SKM-1 treated with dmso at 0.1 percent for 144 hours (cell line): ENCODE data around the gene HOXD4.

Experiments
- DNase-seq: peaks from one replicate; lab custom pipeline; 2025; ENCODE audit not compliant: unreplicated experiment; lab: John Stamatoyannopoulos, UW

The HOXD4 gene

GRCh38 chr2:176156807-176157498 is 5.6 kb downstream of the HOXD4 start, which contains the start of gene HOXD3:
TSS of gene HOXD3 (plus strand) at chr2:176157307. CDS start at chr2:176169115, 11,808 bp downstream.
- DNase-seq, result no peak

DNA sequence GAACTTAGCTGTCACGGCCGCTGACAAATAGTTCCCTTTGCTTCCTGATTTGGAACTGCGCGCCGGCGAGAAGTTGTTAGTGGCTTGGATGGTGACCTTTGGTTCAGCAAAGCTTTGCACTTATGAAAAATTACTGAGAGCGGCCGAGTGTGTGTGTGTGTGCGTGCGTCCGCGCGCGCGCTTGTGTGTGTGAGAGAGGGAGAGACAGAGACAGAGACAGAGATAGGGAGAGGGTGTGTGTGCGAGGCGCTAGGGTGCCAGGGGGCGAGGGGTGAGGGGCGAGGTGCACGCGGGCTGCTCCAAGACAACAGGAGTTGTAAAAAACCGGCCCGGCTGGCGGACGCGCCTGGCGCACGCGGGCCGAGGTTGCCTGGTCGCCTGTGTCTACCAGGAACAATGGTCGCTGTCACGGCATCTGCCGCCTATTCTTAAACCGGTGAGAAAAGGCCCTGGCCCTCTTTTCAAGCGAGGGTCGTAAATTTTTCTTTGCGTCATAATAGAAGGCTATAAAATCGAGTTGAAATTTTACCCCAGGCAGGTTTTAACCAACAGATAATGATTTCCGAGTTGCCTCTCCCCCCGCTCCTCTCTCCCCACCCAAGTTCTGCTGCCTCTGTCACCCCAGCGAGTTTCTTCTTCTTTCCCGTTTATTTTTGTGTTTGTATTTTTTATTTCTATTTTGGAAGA is 6.3 kb downstream of the HOXD4 start:
- DNase-seq, result no peak

GRCh38 chr2:176158186-176158591 is 6.8 kb downstream of the HOXD4 start:
- DNase-seq, result no peak

- DNase-seq, result no peak
These were observed 7.7 kb downstream of the HOXD4 start for GRCh38 chr2:176158855-176159662.

DNA sequence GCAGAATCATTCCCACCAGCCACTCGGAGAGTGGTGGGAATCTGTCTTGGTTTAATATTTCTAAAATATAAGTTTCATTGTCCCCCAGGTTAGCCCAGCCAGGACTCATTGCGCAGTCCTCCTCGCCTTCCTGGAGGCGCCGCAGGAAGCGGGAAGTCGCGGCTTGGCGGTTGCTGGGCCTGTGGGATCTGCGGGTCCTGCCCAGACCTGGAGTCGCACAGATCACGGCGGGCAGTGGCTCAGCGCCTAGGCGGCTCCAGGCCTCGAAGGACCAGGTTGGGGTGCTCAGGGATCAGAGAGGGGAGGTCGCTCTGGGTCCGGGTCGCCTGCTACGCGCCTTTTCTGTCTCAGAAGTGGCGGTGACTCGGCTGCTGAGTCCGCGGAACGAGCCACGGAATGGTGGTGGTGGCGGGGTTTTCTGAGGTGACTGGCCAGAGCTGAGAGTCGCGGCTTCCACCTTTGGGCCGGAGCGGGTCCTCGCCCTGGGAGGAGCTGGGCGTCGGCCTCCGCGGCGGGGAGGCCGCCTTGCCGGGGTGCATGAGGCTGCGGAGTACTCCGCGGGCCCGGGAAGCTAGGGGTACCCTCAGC is 8.4 kb downstream of the HOXD4 start:
- no peak for DNase-seq

- DNase-seq, result no peak
These were observed 9.1 kb downstream of the HOXD4 start for GRCh38 chr2:176160251-176160985.

DNA sequence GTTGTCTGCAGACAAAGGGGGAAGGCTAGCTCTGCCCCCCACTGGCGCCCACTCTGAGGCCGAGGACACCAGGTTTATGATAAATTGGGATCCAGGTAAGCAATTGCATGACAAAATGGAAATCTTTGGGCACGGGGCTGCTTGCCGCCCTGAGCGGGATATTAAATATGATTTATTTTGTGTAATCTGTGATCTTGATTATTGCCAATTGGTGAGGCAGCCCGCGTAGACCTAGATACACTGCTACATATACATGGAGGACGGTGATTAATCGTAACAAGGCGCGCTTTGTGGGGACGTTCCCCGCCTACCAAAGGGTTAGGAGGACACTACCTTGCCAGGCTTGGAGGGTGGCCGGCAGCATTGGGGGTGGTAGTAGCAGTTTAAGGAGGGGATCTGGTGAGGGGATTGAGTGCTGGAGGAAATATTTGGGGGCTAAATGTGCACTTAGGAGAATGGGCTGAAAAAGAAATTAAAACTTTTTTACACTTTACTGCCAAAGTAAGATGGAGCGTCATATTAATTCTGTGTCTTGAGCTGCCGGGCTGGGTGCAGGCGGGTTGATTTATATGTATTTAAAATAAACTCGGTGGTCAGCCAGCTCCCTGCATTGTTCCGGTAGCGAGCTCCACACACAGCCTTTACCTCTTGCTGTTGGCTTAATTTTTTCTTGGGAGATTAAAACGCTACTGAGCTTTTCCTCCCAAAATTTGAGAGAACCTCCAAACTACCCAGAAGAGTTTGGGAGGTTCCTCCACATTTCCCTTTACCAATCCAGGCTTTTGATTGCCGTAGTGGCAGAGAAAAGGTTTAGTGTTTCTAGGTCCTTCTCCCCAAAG is 9.9 kb downstream of the HOXD4 start:
- no peak for DNase-seq

- no peak for DNase-seq
These were observed 10.7 kb downstream of the HOXD4 start for GRCh38 chr2:176161825-176162626.

DNA sequence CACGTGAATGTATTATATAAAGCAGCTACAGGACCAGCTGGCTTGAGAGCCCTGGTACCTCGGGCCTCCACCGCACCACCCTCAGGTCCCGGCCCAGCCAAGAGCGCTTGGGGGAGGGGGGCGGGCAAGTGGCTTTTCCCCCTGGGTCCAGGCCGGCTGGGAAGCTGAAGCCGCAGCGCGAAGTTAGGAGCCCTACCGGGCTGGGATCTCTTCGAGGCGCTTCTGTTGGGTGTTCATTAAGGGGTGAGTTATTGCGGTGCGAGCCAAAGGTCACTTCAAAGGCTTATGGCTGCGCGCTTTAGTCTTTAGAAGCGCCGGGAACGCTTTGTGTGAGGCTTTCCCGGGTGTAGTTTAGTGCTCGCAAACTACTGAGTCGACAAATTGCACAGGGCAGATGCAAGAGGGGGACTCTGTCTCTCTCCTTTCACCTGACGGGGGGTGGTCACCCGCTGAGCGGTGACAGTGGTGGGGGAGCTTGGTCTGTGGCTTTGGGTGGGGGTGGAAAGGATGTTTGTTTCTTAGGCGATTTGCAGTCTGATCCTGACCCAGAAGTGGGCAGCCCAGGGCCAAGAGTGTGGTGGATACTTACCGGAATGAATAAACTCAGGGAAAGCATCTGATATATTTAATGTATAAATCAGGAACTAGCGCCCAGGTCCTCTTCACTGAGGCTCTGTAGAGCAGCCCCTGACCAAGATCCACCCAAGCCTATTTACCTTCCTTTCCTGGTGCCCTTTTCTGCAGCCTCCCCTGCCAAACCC is 11.7 kb downstream of the HOXD4 start:
- no peak for DNase-seq

GRCh38 chr2:176163672-176164056 is 12.3 kb downstream of the HOXD4 start:
- DNase-seq, result no peak

GRCh38 chr2:176164201-176164600 is 12.9 kb downstream of the HOXD4 start:
- no peak for DNase-seq

DNA sequence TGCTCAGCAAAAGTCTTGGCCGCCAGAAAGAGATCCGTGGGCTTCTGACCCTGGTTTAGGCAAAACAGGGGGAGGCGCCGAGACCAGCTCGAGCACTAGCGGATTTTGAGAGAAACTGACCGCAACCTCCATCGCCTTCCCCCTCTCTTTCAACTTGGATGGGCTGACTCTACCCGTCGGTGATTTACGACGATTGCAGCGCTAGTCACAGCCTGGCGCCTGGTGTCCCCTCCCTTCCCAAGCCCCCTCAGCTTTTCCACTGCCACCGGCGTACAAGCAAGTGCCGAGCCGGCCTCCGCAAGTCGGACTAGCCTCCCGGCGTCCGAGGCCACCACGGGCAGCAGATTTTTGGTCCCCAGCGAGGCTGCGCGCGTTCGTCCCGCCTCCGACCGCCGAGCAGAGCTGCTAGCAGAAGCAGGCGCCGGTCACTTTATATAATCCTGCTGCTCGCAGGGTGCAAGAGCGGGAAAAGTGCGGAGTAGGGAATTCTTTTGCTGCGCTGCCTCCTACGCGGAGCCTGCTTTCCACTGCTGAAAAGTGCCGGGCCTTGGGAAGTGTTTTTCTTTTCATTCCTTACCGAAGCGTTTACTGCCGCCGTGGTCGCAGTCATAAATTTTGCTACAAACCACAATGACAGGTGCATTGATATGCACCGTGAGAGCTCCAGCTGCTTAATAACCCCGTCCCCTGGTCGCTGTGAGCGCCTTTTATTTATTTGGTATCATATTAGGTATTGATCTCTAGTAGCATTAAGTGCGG is 13.4 kb downstream of the HOXD4 start:
- no peak for DNase-seq

DNA sequence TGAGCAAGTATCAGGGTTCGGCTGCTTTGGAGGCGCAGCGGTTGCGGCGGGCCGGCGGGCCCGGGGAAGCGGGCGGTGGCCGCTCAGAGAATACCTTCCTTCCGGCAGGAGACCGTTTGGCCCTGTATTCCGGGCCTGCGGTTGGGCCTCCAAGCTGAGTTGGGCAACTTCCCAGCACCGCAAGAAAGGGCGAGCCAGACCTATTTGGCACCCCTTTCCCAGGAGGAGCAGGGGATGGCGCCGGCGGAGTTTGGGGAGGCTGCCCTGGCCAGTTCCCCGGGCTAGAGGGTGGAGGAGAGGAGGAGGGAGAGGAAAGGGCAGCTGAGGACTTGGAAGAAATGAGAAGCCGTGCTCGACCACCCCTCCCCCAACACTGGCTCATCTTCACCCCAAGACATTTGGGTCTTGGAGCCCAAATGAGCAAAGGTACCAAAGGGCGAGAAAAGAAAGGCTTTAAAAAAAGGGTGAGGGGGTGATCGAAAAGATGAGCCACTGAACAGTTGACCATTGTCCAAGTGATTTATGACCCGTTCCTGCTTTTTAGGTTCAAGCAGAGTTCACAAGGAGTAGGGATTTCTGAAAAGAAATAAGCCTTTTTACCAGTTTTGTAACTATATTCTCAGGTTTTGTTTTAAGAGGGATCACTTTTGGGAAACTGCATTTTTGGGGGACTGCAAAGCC is 14.2 kb downstream of the HOXD4 start:
- DNase-seq, result no peak

DNA sequence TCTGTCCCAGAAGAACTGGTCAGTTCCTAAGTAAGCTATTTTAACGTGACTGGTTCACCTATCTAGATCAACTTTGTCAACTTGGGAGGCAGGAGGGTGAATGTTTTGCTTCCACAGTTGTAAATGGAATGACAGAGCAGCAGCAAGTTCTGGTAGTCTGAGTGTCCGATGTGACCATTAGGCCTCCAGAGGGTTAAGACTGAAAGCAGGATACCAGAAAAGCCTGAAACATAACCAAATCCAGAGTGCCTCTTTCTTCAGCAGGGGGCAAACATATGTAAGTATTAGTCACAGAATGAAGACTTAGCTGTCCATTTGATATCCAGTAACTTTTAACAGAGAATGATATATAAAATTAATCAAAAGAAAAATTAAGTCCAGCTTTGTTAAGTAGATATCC is 14.9 kb downstream of the HOXD4 start:
- DNase-seq, result no peak

- DNase-seq, result no peak
These were observed 16.0 kb downstream of the HOXD4 start for GRCh38 chr2:176167398-176167797.

- no peak for DNase-seq
These were observed 17.8 kb downstream of the HOXD4 start for GRCh38 chr2:176169181-176169580.

DNA sequence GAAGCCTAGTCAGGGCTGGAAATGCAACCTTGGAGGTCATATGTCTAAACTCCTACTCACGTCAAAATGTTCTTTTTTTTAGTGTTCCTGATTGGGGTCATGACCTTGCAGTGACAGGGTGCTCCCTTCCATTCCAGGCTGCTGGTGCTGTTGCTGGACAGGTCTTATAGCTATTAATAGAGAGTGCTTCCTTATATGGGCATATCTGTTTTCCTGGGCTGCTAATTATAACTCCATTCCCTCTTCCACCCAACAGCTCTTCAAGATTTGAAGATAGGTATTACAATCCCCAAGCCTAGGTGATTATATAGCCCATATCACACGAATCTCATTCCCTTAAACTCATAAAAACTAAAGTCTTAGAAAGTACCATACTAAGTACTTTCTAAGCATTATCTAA is 18.4 kb downstream of the HOXD4 start:
- no peak for DNase-seq
